HG02623 (cell line): Measurements from ENCODE around the gene SCO1.
"Not testable (repeated sequence)": the region's sequence is repeated elsewhere in the genome, so short reads cannot be mapped to it uniquely, and the experiment has no call there.

Source experiments
- ATAC-seq: cut with Tn5 transposase; IDR thresholded peaks from one replicate; pipeline ENCODE4 v1.9.1; 2021; ENCODE audit warnings: moderate library complexity; ENCODE audit not compliant: unreplicated experiment

SCO1 gene

GRCh38 chr17:10726196-10726595 lies 28.9 kb upstream of the SCO1 start:
- no peak for ATAC-seq

GRCh38 chr17:10725262-10725661 lies 27.9 kb upstream of the SCO1 start:
- ATAC-seq, result no peak

- ATAC-seq, result no peak
Measured at GRCh38 chr17:10724546-10725195, 27.3 kb upstream of the SCO1 start.

GRCh38 chr17:10718547-10718946 lies 21.2 kb upstream of the SCO1 start:
- ATAC-seq, result no peak

GRCh38 chr17:10716218-10716617 lies 18.9 kb upstream of the SCO1 start:
- ATAC-seq, result no peak

- no peak for ATAC-seq
Measured at GRCh38 chr17:10713318-10713717, 16.0 kb upstream of the SCO1 start.

GRCh38 chr17:10705727-10706126 lies 8.4 kb upstream of the SCO1 start:
- no peak for ATAC-seq

- no peak for ATAC-seq
Measured at GRCh38 chr17:10702574-10702973, 5.2 kb upstream of the SCO1 start.

- ATAC-seq, result no peak
Measured at GRCh38 chr17:10699856-10700255, 2.5 kb upstream of the SCO1 start.

GRCh38 chr17:10698096-10698818 lies 924 bp upstream of the SCO1 start:
- no peak for ATAC-seq

GRCh38 chr17:10695875-10696407 lies 1.4 kb downstream of the SCO1 start:
- not testable (repeated sequence) for ATAC-seq

GRCh38 chr17:10687499-10687898 lies 9.8 kb downstream of the SCO1 start:
- no peak for ATAC-seq

GRCh38 chr17:10683853-10684252 lies 13.5 kb downstream of the SCO1 start:
- no peak for ATAC-seq

GRCh38 chr17:10681866-10682446 lies 15.4 kb downstream of the SCO1 start:
- no peak for ATAC-seq

GRCh38 chr17:10674704-10675103 lies 22.6 kb downstream of the SCO1 start:
- no peak for ATAC-seq

- ATAC-seq, result no peak
Measured at GRCh38 chr17:10673312-10673711, 24.0 kb downstream of the SCO1 start.

GRCh38 chr17:10668775-10669174 lies 28.6 kb downstream of the SCO1 start:
- no peak for ATAC-seq

- ATAC-seq, result no peak
Measured at GRCh38 chr17:10666906-10667305, 30.4 kb downstream of the SCO1 start.

- ATAC-seq, result no peak
Measured at GRCh38 chr17:10664571-10664970, 32.8 kb downstream of the SCO1 start.

GRCh38 chr17:10663231-10663630 lies 34.1 kb downstream of the SCO1 start:
- ATAC-seq, result no peak

- ATAC-seq, result no peak
Measured at GRCh38 chr17:10661437-10661836, 35.9 kb downstream of the SCO1 start.

- no peak for ATAC-seq
Measured at GRCh38 chr17:10657879-10658278, 39.5 kb downstream of the SCO1 start.
